B cell (primary cell): Measurements from ENCODE around the gene C4A. TPM values are rescaled to one million over a fixed set of nuclear protein-coding genes. Genes with fewer than 3 reads are reported as not detected.

ENCODE experiments used
- ATAC-seq: fragments of 200-7000 bp; cut with Tn5 transposase; one replicate; pipeline ENCODE4 v1.10.0; 2021; ENCODE audit warnings: low read depth, mild to moderate bottlenecking, moderate number of reproducible peaks, moderate library complexity
- CTCF ChIA-PET: fragments of 350-600 bp; sonication (Branson Sonifier 250); formaldehyde crosslinking; loops from one replicate; lab custom pipeline; 2021; ENCODE audit warnings: antibody characterized with exemption, inconsistent platforms; lab: Charles Lee
- POLR2A ChIA-PET: fragments of 350-600 bp; sonication (Branson Sonifier 250); formaldehyde crosslinking; loops from one replicate; lab custom pipeline; 2021; ENCODE audit warnings: antibody characterized with exemption; lab: Charles Lee
- DNase-seq: peaks from one replicate; pipeline ENCODE4 v3.0.0; 2013
- H2AFZ ChIP-seq: 2 replicates; pipeline ENCODE4 v1.6.1; 2012; ENCODE audit warnings: mild to moderate bottlenecking, low read depth, low read length; ENCODE audit not compliant: insufficient read depth, poor library complexity, severe bottlenecking
- H3K27ac ChIP-seq, 2 donors: 1 replicate in 1 of 2; 2 replicates in 1 of 2; pipeline ENCODE4 v1.5.1; 2012 to 2013; ENCODE audit warnings: low read length in 2 of 2, mild to moderate bottlenecking in 2 of 2, moderate library complexity in 1 of 2
- H3K27me3 ChIP-seq, 4 experiments: fragments of 200-600 bp in 1 of 4; sonication (generic) in 1 of 4; replicated peaks in 1 of 4; 1 replicate in 2 of 4; 2 replicates in 2 of 4; pipeline versions ENCODE4 v1.6.1 to v1.7.0; 2013 to 2016; ENCODE audit warnings: low read length in 3 of 4, mild to moderate bottlenecking in 2 of 4, mixed read lengths in 1 of 4, moderate library complexity in 1 of 4; ENCODE audit not compliant: insufficient read depth in 4 of 4, control insufficient read depth in 3 of 4; ENCODE audit errors: control extremely low read depth in 1 of 4
- H3K36me3 ChIP-seq, 2 experiments: replicated peaks in 1 of 2; 1 replicate in 1 of 2; 2 replicates in 1 of 2; pipeline versions ENCODE4 v1.6.1 to v1.7.1; 2013; ENCODE audit warnings: low read length in 1 of 2; ENCODE audit not compliant: insufficient read depth in 2 of 2, control insufficient read depth in 1 of 2; ENCODE audit errors: control extremely low read depth in 1 of 2, extremely low read depth in 1 of 2
- H3K4me1 ChIP-seq, 2 donors: fragments of 200-600 bp in 1 of 2; sonication (generic) in 1 of 2; 1 replicate in 1 of 2; 2 replicates in 1 of 2; pipeline versions ENCODE4 v1.5.1 to v1.6.1; 2013 to 2017; ENCODE audit warnings: low read length in 2 of 2; ENCODE audit not compliant: control insufficient read depth in 2 of 2, insufficient read depth in 2 of 2
- H3K4me2 ChIP-seq: replicated peaks from 2 replicates; pipeline ENCODE3; 2012; ENCODE audit warnings: mild to moderate bottlenecking, low read depth, low read length; ENCODE audit not compliant: poor library complexity, severe bottlenecking
- H3K4me3 ChIP-seq, 5 experiments: fragments of 200-600 bp in 1 of 5; sonication (generic) in 1 of 5; 1 replicate in 3 of 5; 2 replicates in 2 of 5; pipeline versions ENCODE4 v1.5.1 to v1.7.0; 2011 to 2016; ENCODE audit warnings: low read length in 4 of 5, mild to moderate bottlenecking in 4 of 5, low read depth in 2 of 5, control low read depth in 1 of 5, moderate library complexity in 1 of 5; ENCODE audit not compliant: insufficient read depth in 1 of 5; ENCODE audit errors: control extremely low read depth in 1 of 5, extremely low read depth in 1 of 5
- H3K79me2 ChIP-seq: fragments of 200-600 bp; sonication (generic); one replicate; pipeline ENCODE4 v1.6.0; 2016; ENCODE audit warnings: low read length; ENCODE audit not compliant: control insufficient read depth, insufficient read depth
- H3K9ac ChIP-seq: fragments of 200-600 bp; sonication (generic); 2 replicates; pipeline ENCODE4 v1.6.1; 2017; ENCODE audit warnings: mild to moderate bottlenecking, low read length, moderate library complexity
- H3K9me3 ChIP-seq, 3 donors: one replicate each; pipeline versions ENCODE4 v1.6.1 to v1.7.1; 2013; ENCODE audit warnings: low read length in 2 of 3; ENCODE audit not compliant: control insufficient read depth in 2 of 3, insufficient read depth in 1 of 3; ENCODE audit errors: control extremely low read depth in 1 of 3
- H4K20me1 ChIP-seq: 2 replicates; pipeline ENCODE4 v1.6.0; 2012; ENCODE audit warnings: mild to moderate bottlenecking, low read length; ENCODE audit not compliant: insufficient read depth, control insufficient read depth, poor library complexity, severe bottlenecking
- H3K27ac Mint-ChIP-seq: one replicate; pipeline ENCODE4 v1.8.0; 2021; ENCODE audit warnings: mixed read lengths
- H3K27me3 Mint-ChIP-seq: one replicate; pipeline ENCODE4 v1.8.0; 2021; ENCODE audit warnings: mixed read lengths
- H3K4me1 Mint-ChIP-seq: one replicate; pipeline ENCODE4 v1.8.0; 2021; ENCODE audit warnings: mixed read lengths
- H3K4me3 Mint-ChIP-seq: one replicate; pipeline ENCODE4 v1.8.0; 2021; ENCODE audit warnings: mixed read lengths
- H3K9me3 Mint-ChIP-seq: one replicate; pipeline ENCODE4 v1.8.0; 2022; ENCODE audit warnings: mixed read lengths; ENCODE audit not compliant: insufficient read depth
- CTCF ChIP-seq: fragments of 200-600 bp; IDR thresholded peaks from one replicate; pipeline ENCODE4 v1.8.0; 2022; ENCODE audit warnings: antibody characterized with exemption, mild to moderate bottlenecking
- EZH2 ChIP-seq: IDR thresholded peaks from 2 replicates; pipeline ENCODE4 v1.6.1; 2012; ENCODE audit warnings: borderline replicate concordance, low read depth, mild to moderate bottlenecking, moderate library complexity, low read length; ENCODE audit not compliant: insufficient read depth, poor library complexity, severe bottlenecking
- WGBS: methylation state at CpG from one replicate; pipeline ENCODE4 v1.1.5; 2013; ENCODE audit warnings: missing lambda C conversion rate; ENCODE audit not compliant: insufficient coverage; 5-methylcytosine and 5-hydroxymethylcytosine counted together
- intact Hi-C: fragments of 100-400 bp; cut with micrococcal nuclease; formaldehyde crosslinking; loops from one replicate; pipeline ENCODE4 v1.10.0; 2022
- polyA plus RNA-seq: library from polyadenylated mRNA; depleted of rRNA; stranded (reverse); fragments of >200 nt; gene quantifications from 2 replicates; pipeline ENCODE4 v1.2.3, GENCODE V29; 2012
- total RNA-seq, 2 donors: library from RNA; stranded (reverse); fragments of 120-200 nt in 1 of 2; gene quantifications; 1 replicate in 1 of 2; 2 replicates in 1 of 2; pipeline versions ENCODE4 v1.2.3 to v1.2.4, GENCODE V29; 2013 to 2022

C4A gene
- total and polyA plus RNA-seq, 2 donors (not counting 1 experiment from before 2014, with no cell fraction given) = 9.9 to 10.5 TPM

- H3K9me3 ChIP-seq = no peaks in the 10 kb centered on the region
- no peak overlapping the region for H3K27ac Mint-ChIP-seq
- H3K4me2 ChIP-seq = no peak overlapping the region
- ChIA-PET POLR2A (no interaction called here), CTCF (interaction anchor here (0.7 to 1.7 kb wide), 24 partner anchors 9 to 460 kb away, joined by 3 to 11 read pairs (median 3); partner anchors contain the start of genes ATP6V1G2, LY6G5C and ZBTB12)
- no peak overlapping the region for H3K4me3 ChIP-seq
- ATAC-seq (peak; percentile 31), DNase-seq (peak; percentile 51)
- no peaks in the 10 kb centered on the region for H3K79me2 ChIP-seq
- no peaks in the 10 kb centered on the region for H3K9me3 Mint-ChIP-seq
- no peaks in the 10 kb centered on the region for H4K20me1 ChIP-seq
- TF ChIP-seq CTCF (peak; percentile 42), EZH2 (no peak)
- H3K27ac ChIP-seq = no peak overlapping the region
- H3K9ac ChIP-seq = no peak overlapping the region
- no peaks in the 10 kb centered on the region for H3K27me3 Mint-ChIP-seq
- H3K4me3 Mint-ChIP-seq = no peak overlapping the region
- H3K4me1 Mint-ChIP-seq = no peaks in the 10 kb centered on the region
- no peaks in the 10 kb centered on the region for H3K4me1 ChIP-seq
- no peak overlapping the region for H2AFZ ChIP-seq
- no peaks in the 10 kb centered on the region for H3K27me3 ChIP-seq
- 91% methylated on average over 3 of the region's 5 CpGs for WGBS
- H3K36me3 ChIP-seq = peaks cover 3 to 54% of the 10 kb centered on the region in 2 experiments
- intact Hi-C loops = loop anchor here (2.0 kb wide), 1 partner anchor 271 kb away; the partner anchor contains the start of gene LY6G5C
Measured at GRCh38 chr6:31952140-31952805, 29.6 kb upstream of the C4A start.

- Histone ChIP-seq H3K27ac (no peak overlapping the region), H3K4me2 (no peak overlapping the region), H2AFZ (no peak overlapping the region), H3K27me3 (no peaks in the 10 kb centered on the region), H3K36me3 (peaks cover 3 to 54% of the 10 kb centered on the region in 2 experiments), H3K9ac (no peak overlapping the region), H3K4me1 (peaks cover 3 to 4% of the 10 kb centered on the region in 2 donors), H4K20me1 (no peaks in the 10 kb centered on the region), H3K4me3 (no peak overlapping the region), H3K9me3 (no peaks in the 10 kb centered on the region), H3K79me2 (peaks cover 6% of the 10 kb centered on the region)
- DNase-seq = no peak
- no peak overlapping the region for H3K4me3 Mint-ChIP-seq
- peaks cover 4% of the 10 kb centered on the region for H3K4me1 Mint-ChIP-seq
- WGBS = no CpG with 5 or more reads among the region's 5 CpGs
- POLR2A ChIA-PET = no interaction called here
- intact Hi-C loops = loop anchor here (2.0 kb wide), 1 partner anchor 272 kb away; the partner anchor contains the start of gene LY6G5C
- no peaks in the 10 kb centered on the region for H3K9me3 Mint-ChIP-seq
- no peak for ATAC-seq
- TF ChIP-seq CTCF (no peak), EZH2 (no peak)
- H3K27me3 Mint-ChIP-seq = no peaks in the 10 kb centered on the region
- CTCF ChIA-PET = interaction anchor here (0.7 to 1.6 kb wide), 19 partner anchors 10 to 460 kb away, joined by 3 to 11 read pairs (median 3); partner anchors contain the start of genes ATP6V1G2, LY6G5C and ZBTB12
- peak overlapping the region; percentile 2 for H3K27ac Mint-ChIP-seq
Measured at GRCh38 chr6:31952890-31953289, 29.0 kb upstream of the C4A start.
